ENCODE data around the gene GNG7.
"Not testable (repeated sequence)": the region's sequence is repeated elsewhere in the genome, so short reads cannot be mapped to it uniquely, and the experiment has no call there.

Gene GNG7

GRCh38 chr19:2547033-2547680, 155.3 kb downstream of the GNG7 start:
- DNase-seq = no peak

- DNase-seq = no peak
These were observed 156.1 kb downstream of the GNG7 start for GRCh38 chr19:2546128-2547032.

GRCh38 chr19:2545416-2546127, 156.9 kb downstream of the GNG7 start:
- not testable (repeated sequence) for DNase-seq

GRCh38 chr19:2544576-2545415, 157.7 kb downstream of the GNG7 start:
- no peak for DNase-seq

GRCh38 chr19:2543463-2544442, 158.7 kb downstream of the GNG7 start:
- DNase-seq = peak; percentile 70

GRCh38 chr19:2543072-2543462, 159.4 kb downstream of the GNG7 start:
- DNase-seq = not testable (repeated sequence)

- no peak for DNase-seq
These were observed 160.0 kb downstream of the GNG7 start for GRCh38 chr19:2542341-2543069.

- no peak for DNase-seq
These were observed 161.6 kb downstream of the GNG7 start for GRCh38 chr19:2540646-2541454.

GRCh38 chr19:2540251-2540645, 162.2 kb downstream of the GNG7 start:
- no peak for DNase-seq

- DNase-seq = no peak
These were observed 164.3 kb downstream of the GNG7 start for GRCh38 chr19:2538096-2538757.

GRCh38 chr19:2537584-2537983, 164.9 kb downstream of the GNG7 start:
- not testable (repeated sequence) for DNase-seq

GRCh38 chr19:2536461-2536860, 166.0 kb downstream of the GNG7 start:
- DNase-seq = no peak

- no peak for DNase-seq
These were observed 168.0 kb downstream of the GNG7 start for GRCh38 chr19:2534423-2535013.

GRCh38 chr19:2533686-2534422, 168.6 kb downstream of the GNG7 start:
- DNase-seq = peak; percentile 26

- DNase-seq = no peak
These were observed 169.4 kb downstream of the GNG7 start for GRCh38 chr19:2533072-2533425.

GRCh38 chr19:2532252-2533071, 170.0 kb downstream of the GNG7 start:
- no peak for DNase-seq

- DNase-seq = not testable (repeated sequence)
These were observed 172.6 kb downstream of the GNG7 start for GRCh38 chr19:2529942-2530341.

Data from CD4-positive, alpha-beta T cell treated with Interleukin-4 for 4 hours (primary cell).